AG04449 (cell line): ENCODE results near the gene PARD6B.
"Not testable (repeated sequence)": the region's sequence is repeated elsewhere in the genome, so short reads cannot be mapped to it uniquely, and the experiment has no call there.

Experiments
- CTCF ChIA-PET: fragments of 350-600 bp; formaldehyde crosslinking; extraction: SDS; loops from one replicate; lab custom pipeline; 2021; ENCODE audit warnings: antibody characterized with exemption; lab: Yijun Ruan, JAX
- POLR2A ChIA-PET: fragments of 400-600, 350-600 bp; formaldehyde crosslinking; extraction: SDS; loops from one replicate; lab custom pipeline; 2020; ENCODE audit warnings: antibody characterized with exemption, inconsistent platforms; lab: Yijun Ruan, JAX
- DNase-seq: peaks from one replicate; pipeline ENCODE4 v3.0.0-alpha.2; 2010; ENCODE audit warnings: low read depth, low spot score
- H3K4me3 ChIP-seq: 2 replicates; pipeline ENCODE4 v1.5.1; 2011; ENCODE audit warnings: low read depth, mild to moderate bottlenecking, control low read depth, low read length
- CTCF ChIP-seq: IDR thresholded peaks from one replicate; pipeline ENCODE4 v1.5.1; 2011; ENCODE audit warnings: mild to moderate bottlenecking, moderate library complexity, low read length, control low read depth, inconsistent platforms; ENCODE audit not compliant: insufficient read depth; ENCODE audit errors: missing control alignments

Gene PARD6B

GRCh38 chr20:50792708-50793574 is 61.6 kb downstream of the PARD6B start:
- TF ChIP-seq CTCF: no peak
- no peak overlapping the region for H3K4me3 ChIP-seq
- CTCF ChIA-PET: interaction anchor here (0.6 to 9.5 kb wide), 29 partner anchors 9 to 620 kb away, joined by 3 to 332 read pairs (median 7); partner anchors contain the start of genes ADNP, DPM1 and MOCS3

GRCh38 chr20:50793575-50794016 is 62.2 kb downstream of the PARD6B start:
- not testable (repeated sequence) for H3K4me3 ChIP-seq, DNase-seq
- ChIA-PET CTCF (interaction anchor here (0.6 to 9.5 kb wide), 35 partner anchors 8 to 619 kb away, joined by 3 to 332 read pairs (median 7); partner anchors contain the start of genes ADNP, DPM1 and MOCS3), POLR2A (interaction anchor here (1.7 to 2.2 kb wide), 2 partner anchors 137 to 187 kb away, joined by 6 to 18 read pairs; partner anchors contain the start of gene ADNP)
- TF ChIP-seq CTCF: peak; percentile 1

More at GRCh38 chr20:50792708-50793574, 61.6 kb downstream of the PARD6B start:
- POLR2A ChIA-PET: interaction anchor here (2.2 kb wide), 1 partner anchor 138 kb away, joined by 18 read pairs; the partner anchor contains the start of gene ADNP
- no peak for DNase-seq

GRCh38 chr20:50794181-50794845 is 62.9 kb downstream of the PARD6B start:
- ChIA-PET POLR2A (interaction anchor here (1.5 to 2.2 kb wide), 3 partner anchors 136 to 186 kb away, joined by 6 to 18 read pairs (median 6); partner anchors contain the start of genes ADNP, DPM1 and MOCS3), CTCF (interaction anchor here (0.7 to 9.5 kb wide), 63 partner anchors 9 to 661 kb away, joined by 3 to 332 read pairs (median 5); partner anchors contain the start of genes ADNP, DPM1 and MOCS3)
- no peak for DNase-seq
- no peak for TF ChIP-seq CTCF
- H3K4me3 ChIP-seq: peak overlapping the region; percentile 39

GRCh38 chr20:50794846-50795634 is 63.7 kb downstream of the PARD6B start, which contains the start of gene BCAS4:
Gene BCAS4, plus strand, starts transcription at chr20:50795061. Its CDS starts 23 bp downstream, at chr20:50795084.
- peak; percentile 69 for TF ChIP-seq CTCF
- POLR2A ChIA-PET: interaction anchor here (1.5 to 2.2 kb wide), 3 partner anchors 135 to 185 kb away, joined by 6 to 18 read pairs (median 6); partner anchors contain the start of genes ADNP, DPM1 and MOCS3
- H3K4me3 ChIP-seq: peak within 1 kb of the TSS; percentile 80
- CTCF ChIA-PET: interaction anchor here (0.7 to 9.5 kb wide), 62 partner anchors 9 to 660 kb away, joined by 3 to 332 read pairs (median 5); partner anchors contain the start of genes ADNP, DPM1 and MOCS3
- no peak for DNase-seq

GRCh38 chr20:50797142-50797541 is 65.8 kb downstream of the PARD6B start:
- POLR2A ChIA-PET: no interaction called here
- no peak for TF ChIP-seq CTCF
- CTCF ChIA-PET: interaction anchor here (0.7 to 8.5 kb wide), 3 partner anchors 9 to 190 kb away, joined by 3 to 332 read pairs (median 4); partner anchors contain the start of gene ADNP
- no peak overlapping the region for H3K4me3 ChIP-seq
- no peak for DNase-seq
